Measurements from ENCODE around the gene CYTH4. TPM values are rescaled to one million over a fixed set of nuclear protein-coding genes. Genes with fewer than 3 reads are reported as not detected.

The CYTH4 gene
- total RNA-seq, 1 experiment from 2014 or later, result 3.8 TPM

GRCh38 chr22:37291559-37292298, 9.4 kb downstream of the CYTH4 start:
- Histone ChIP-seq H3K4me2 (ENCODE audit: low read length) (no peak overlapping the region), H3K9me3 (ENCODE audit: control insufficient read depth in 1 of 2, insufficient read depth in 1 of 2, low read depth in 1 of 2, low read length in 2 of 2) (peaks cover 0 to 9% of the 10 kb centered on the region in 2 experiments; a peak in 1 of 4 replicates), H3K9me2 (ENCODE audit: insufficient read depth) (no peaks in the 10 kb centered on the region), H3K36me3 (ENCODE audit: control insufficient read depth in 1 of 2, insufficient read depth in 2 of 2, low read length in 2 of 2) (no peaks in the 10 kb centered on the region), H3K4me1 (ENCODE audit: control insufficient read depth in 1 of 2, insufficient read depth in 2 of 2, low read length in 2 of 2) (peaks cover 12 to 32% of the 10 kb centered on the region in 2 experiments; a peak in 3 of 4 replicates), H3K27me3 (ENCODE audit: insufficient read depth, low read length) (no peaks in the 10 kb centered on the region), H3K27ac (ENCODE audit: low read depth, low read length) (no peak overlapping the region), H3K4me3 (replicated peaks in 1 of 2; ENCODE audit: low read depth in 1 of 2, low read length in 2 of 2) (no peak overlapping the region), H3K79me2 (ENCODE audit: insufficient read depth, low read length) (no peaks in the 10 kb centered on the region), H3K9ac (ENCODE audit: low read length) (no peak overlapping the region), H2AFZ (ENCODE audit: low read depth, low read length, poor library complexity, severe bottlenecking) (no peak overlapping the region), H4K20me1 (ENCODE audit: insufficient read depth) (no peaks in the 10 kb centered on the region)
- ATAC-seq, result no peak
- ChIA-PET CTCF (no interaction called here), POLR2A (no interaction called here), RAD21 (ENCODE audit: low non-redundant PET in 1 of 2, low total read pairs in 2 of 2, uncharacterized antibody in 2 of 2, unreplicated experiment in 2 of 2) (no interaction called here)
- BruUV-seq (replicated peaks), result no TSS peak
- intact Hi-C loops (cut with micrococcal nuclease), result no loop called here
- no peak for DNase-seq (ENCODE audit: low read depth, low spot score)
- no peak for TF ChIP-seq FOSL1 (IDR thresholded peaks at IDR 0.05; ENCODE audit: low read depth)
- no peak for TF ChIP-seq CBX3 (IDR thresholded peaks at IDR 0.05; ENCODE audit: low read depth)
- no peak for TF ChIP-seq EZH2 (IDR thresholded peaks at IDR 0.05)
- no peak for TF ChIP-seq POLR2AphosphoS5 (IDR thresholded peaks at IDR 0.05; ENCODE audit: low read depth, low read length)
- no peak for TF ChIP-seq POLR2A (IDR thresholded peaks at IDR 0.05; ENCODE audit: borderline replicate concordance, extremely low read depth, insufficient read depth, insufficient read length)
- TF ChIP-seq SIN3A (IDR thresholded peaks at IDR 0.05; ENCODE audit: low read depth), result no peak
- TF ChIP-seq SP1 (IDR thresholded peaks at IDR 0.05; ENCODE audit: low read depth), result no peak
- TF ChIP-seq YY1 (IDR thresholded peaks at IDR 0.05; ENCODE audit: extremely low read depth, insufficient replicate concordance, low read depth, low read length), result no peak

- H3K36me3 ChIP-seq (ENCODE audit: control insufficient read depth in 1 of 2, insufficient read depth in 2 of 2, low read length in 2 of 2), result no peaks in the 10 kb centered on the region
- POLR2A ChIA-PET, result no interaction called here
- no peak overlapping the region for H3K4me2 ChIP-seq (ENCODE audit: low read length)
- H2AFZ ChIP-seq (ENCODE audit: low read depth, low read length, poor library complexity, severe bottlenecking), result no peak overlapping the region
- RAD21 ChIA-PET (ENCODE audit: low non-redundant PET in 1 of 2, low total read pairs in 2 of 2, uncharacterized antibody in 2 of 2, unreplicated experiment in 2 of 2), result no interaction called here
- H3K9ac ChIP-seq (ENCODE audit: low read length), result no peak overlapping the region
- no TSS peak for BruUV-seq (replicated peaks)
- no peak for DNase-seq (ENCODE audit: low read depth, low spot score)
- H3K27me3 ChIP-seq (ENCODE audit: insufficient read depth, low read length), result no peaks in the 10 kb centered on the region
- H4K20me1 ChIP-seq (ENCODE audit: insufficient read depth), result no peaks in the 10 kb centered on the region
- H3K27ac ChIP-seq (ENCODE audit: low read depth, low read length), result no peak overlapping the region
- intact Hi-C loops (cut with micrococcal nuclease), result no loop called here
- ATAC-seq, result no peak
- no peaks in the 10 kb centered on the region for H3K9me2 ChIP-seq (ENCODE audit: insufficient read depth)
- H3K79me2 ChIP-seq (ENCODE audit: insufficient read depth, low read length), result no peaks in the 10 kb centered on the region
- CTCF ChIA-PET, result no interaction called here
- H3K9me3 ChIP-seq (ENCODE audit: control insufficient read depth in 1 of 2, insufficient read depth in 1 of 2, low read depth in 1 of 2, low read length in 2 of 2), result peaks cover 0 to 9% of the 10 kb centered on the region in 2 experiments; a peak in 1 of 4 replicates
- no peak overlapping the region for H3K4me3 ChIP-seq (replicated peaks in 1 of 2; ENCODE audit: low read depth in 1 of 2, low read length in 2 of 2)
- H3K4me1 ChIP-seq (ENCODE audit: control insufficient read depth in 1 of 2, insufficient read depth in 2 of 2, low read length in 2 of 2), result peaks cover 10 to 27% of the 10 kb centered on the region in 2 experiments; a peak in 3 of 4 replicates
- TF ChIP-seq YY1 (IDR thresholded peaks at IDR 0.05; ENCODE audit: extremely low read depth, insufficient replicate concordance, low read depth, low read length) (no peak), ELF1 (IDR thresholded peaks at IDR 0.05; ENCODE audit: borderline replicate concordance, low read depth) (no peak), EZH2 (IDR thresholded peaks at IDR 0.05) (no peak), ZFX (IDR thresholded peaks at IDR 0.05) (no peak), CTCF (IDR thresholded peaks at IDR 0.05 in 2 of 3, conservative IDR thresholded peaks at IDR 0.05 in 1 of 3; ENCODE audit: borderline replicate concordance in 1 of 3, insufficient read depth in 1 of 3, low read depth in 2 of 3, low read length in 2 of 3) (no peak), POLR2AphosphoS5 (IDR thresholded peaks at IDR 0.05; ENCODE audit: low read depth, low read length) (no peak), POLR2A (IDR thresholded peaks at IDR 0.05; ENCODE audit: borderline replicate concordance, extremely low read depth, insufficient read depth, insufficient read length) (no peak), TCF7L2 (IDR thresholded peaks at IDR 0.05; ENCODE audit: borderline replicate concordance, extremely low read depth, insufficient read depth, insufficient read length) (no peak), EZH2phosphoT487 (IDR thresholded peaks at IDR 0.05; ENCODE audit: borderline replicate concordance) (no peak), CBX3 (IDR thresholded peaks at IDR 0.05; ENCODE audit: low read depth) (no peak), MAX (IDR thresholded peaks at IDR 0.05) (no peak), EGR1 (IDR thresholded peaks at IDR 0.05; ENCODE audit: low read depth) (no peak), ZNF274 (IDR thresholded peaks at IDR 0.05; ENCODE audit: low read depth, low read length) (no peak)
Observed at GRCh38 chr22:37292641-37293040, 10.3 kb downstream of the CYTH4 start.

Data from HCT116 (cell line).